GM12864 (cell line): ENCODE results near the gene DNAH9.

Source experiments
- DNase-seq: peaks from one replicate; pipeline ENCODE4 v3.0.0-alpha.2; 2011; ENCODE audit warnings: low read depth
- H3K4me3 ChIP-seq: 2 replicates; pipeline ENCODE4 v1.5.1; 2011; ENCODE audit warnings: mild to moderate bottlenecking, low read depth, low read length, control low read depth
- TF ChIP-seq, protein P1 (sequence below): IDR thresholded peaks from 2 replicates; pipeline ENCODE4 v1.5.1; 2011; ENCODE audit warnings: low read depth, mild to moderate bottlenecking, moderate library complexity, low read length, control low read depth, inconsistent platforms; ENCODE audit errors: missing control alignments

DNAH9 gene

DNA sequence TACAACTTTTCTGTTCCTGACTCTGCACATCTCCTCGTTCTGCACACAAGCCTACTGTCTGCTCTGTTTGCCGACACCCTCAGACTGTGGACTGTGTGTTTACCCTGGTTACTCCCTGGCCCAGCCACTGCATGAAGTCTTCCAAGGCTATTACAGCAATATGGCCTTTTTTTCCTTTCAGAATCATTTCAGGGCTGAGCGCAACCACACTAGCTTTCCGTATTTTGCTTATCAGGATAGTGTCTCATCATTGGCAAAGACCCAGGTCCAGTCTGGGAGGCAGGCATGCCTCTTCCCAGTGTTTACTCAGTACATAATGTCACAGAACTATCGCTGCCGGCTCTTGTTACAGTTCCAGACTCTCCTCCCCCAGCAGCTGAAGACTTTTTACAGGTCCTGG lies 10.1 kb downstream of the DNAH9 start:
- TF ChIP-seq, protein P1, sequence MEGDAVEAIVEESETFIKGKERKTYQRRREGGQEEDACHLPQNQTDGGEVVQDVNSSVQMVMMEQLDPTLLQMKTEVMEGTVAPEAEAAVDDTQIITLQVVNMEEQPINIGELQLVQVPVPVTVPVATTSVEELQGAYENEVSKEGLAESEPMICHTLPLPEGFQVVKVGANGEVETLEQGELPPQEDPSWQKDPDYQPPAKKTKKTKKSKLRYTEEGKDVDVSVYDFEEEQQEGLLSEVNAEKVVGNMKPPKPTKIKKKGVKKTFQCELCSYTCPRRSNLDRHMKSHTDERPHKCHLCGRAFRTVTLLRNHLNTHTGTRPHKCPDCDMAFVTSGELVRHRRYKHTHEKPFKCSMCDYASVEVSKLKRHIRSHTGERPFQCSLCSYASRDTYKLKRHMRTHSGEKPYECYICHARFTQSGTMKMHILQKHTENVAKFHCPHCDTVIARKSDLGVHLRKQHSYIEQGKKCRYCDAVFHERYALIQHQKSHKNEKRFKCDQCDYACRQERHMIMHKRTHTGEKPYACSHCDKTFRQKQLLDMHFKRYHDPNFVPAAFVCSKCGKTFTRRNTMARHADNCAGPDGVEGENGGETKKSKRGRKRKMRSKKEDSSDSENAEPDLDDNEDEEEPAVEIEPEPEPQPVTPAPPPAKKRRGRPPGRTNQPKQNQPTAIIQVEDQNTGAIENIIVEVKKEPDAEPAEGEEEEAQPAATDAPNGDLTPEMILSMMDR: no peak
- no peak for DNase-seq

DNA sequence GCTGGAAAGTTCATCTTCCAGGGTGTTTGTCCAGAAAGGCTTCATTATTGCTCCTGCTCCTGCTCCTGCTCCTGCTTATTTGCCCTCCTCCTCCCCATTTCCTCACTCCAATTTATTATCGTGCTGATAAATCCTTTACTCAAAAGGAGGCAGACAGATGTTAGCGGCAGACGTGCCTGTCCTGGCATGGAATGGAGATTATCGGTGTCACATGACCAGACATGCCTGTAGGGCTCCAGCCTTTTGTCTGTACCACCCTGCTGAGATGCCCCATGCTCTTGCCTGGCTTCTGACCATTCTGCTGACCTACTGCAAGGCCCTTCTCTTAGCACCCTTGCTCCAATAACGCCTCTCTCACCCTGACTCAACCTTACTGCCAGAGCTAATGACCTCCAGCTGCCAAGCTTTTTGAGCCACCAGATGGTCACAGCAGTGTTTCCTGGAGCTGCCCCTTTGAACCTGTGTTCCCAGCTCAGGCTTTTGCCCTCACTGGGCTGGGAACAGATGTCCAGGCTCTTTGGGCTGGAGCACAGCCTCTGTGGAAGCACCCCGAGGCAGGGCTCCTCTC lies 12.8 kb downstream of the DNAH9 start:
- TF ChIP-seq, protein P1: no peak
- no peak overlapping the region for H3K4me3 ChIP-seq
- DNase-seq: no peak

More for the DNA sequence above, 10.1 kb downstream of the DNAH9 start:
- H3K4me3 ChIP-seq: no peak overlapping the region

DNA sequence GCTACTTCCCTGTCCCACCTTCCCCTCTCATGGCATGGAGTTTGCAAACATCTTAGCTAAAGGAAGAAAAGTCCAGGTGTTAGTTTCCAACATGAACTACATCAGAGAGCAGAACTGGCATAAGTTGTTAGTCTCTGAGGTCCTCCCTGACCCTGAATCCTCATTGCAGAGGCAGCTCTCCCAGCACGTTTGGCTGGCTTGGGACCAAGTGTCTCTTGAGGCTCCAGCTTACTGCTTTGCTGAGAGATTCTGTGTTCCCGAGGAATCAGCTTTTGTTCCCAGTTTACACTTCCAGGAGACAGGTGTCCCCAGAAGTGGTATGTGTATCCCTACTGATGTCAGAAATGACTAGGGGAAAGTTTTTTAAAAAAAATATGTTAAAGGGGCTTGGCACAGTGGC lies 14.7 kb downstream of the DNAH9 start:
- no peak overlapping the region for H3K4me3 ChIP-seq
- DNase-seq: no peak

DNA sequence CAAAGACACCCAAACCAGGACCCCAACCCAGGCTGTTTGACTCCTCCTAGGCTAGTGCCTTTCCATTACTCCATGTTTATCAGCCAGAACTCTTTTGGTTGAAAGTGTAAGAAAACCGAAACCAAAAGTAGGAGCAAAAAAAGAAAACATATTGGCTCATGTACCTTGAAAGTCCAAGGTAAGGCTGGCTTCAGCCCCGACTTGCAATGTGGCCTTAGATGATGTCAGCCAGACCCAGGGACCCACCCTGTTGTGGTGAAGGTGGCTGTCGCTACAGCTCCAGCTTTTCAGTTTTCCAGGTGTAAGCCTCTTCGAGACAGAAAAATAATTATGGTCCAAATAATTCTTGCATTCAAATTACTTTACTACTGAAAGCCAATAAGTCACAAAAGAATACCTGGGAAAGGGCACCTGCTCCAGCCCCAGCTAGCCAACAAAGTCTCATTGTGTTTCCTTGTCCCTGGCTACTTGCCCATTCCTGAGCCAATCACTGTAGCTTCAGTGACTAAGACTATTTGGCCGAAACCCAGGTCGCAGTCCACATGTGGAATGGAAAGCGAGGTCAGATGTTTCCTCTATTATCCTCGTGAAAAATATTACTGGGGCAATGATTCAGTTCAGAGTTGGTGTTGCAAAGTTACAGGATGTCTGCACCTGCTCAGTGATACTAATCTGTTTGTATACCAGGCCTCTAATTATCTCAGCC lies 20.7 kb downstream of the DNAH9 start:
- H3K4me3 ChIP-seq: no peak overlapping the region
- TF ChIP-seq, protein P1: no peak
- DNase-seq: no peak

More for the DNA sequence above, 14.7 kb downstream of the DNAH9 start:
- TF ChIP-seq, protein P1: no peak

DNA sequence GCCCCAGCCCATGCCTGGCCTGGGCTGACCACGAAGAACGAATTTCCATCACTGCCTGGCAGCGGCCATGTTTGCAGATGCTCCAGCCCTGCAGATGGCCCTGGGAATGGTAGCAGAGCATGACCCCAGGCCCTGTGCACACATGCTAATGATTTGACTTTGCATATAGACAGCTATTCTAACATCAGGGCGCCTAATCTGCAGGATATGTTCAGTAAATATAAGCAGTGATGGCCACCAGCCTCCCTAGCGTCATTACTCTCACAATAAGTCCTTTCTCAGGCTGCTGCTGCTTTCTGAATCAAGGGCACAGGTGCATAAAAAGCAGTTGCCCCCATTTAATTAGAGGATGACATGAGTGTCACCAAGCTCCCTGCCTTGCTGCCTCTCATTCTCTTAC lies 24.2 kb downstream of the DNAH9 start:
- no peak for DNase-seq
- TF ChIP-seq, protein P1: no peak
- H3K4me3 ChIP-seq: no peak overlapping the region

DNA sequence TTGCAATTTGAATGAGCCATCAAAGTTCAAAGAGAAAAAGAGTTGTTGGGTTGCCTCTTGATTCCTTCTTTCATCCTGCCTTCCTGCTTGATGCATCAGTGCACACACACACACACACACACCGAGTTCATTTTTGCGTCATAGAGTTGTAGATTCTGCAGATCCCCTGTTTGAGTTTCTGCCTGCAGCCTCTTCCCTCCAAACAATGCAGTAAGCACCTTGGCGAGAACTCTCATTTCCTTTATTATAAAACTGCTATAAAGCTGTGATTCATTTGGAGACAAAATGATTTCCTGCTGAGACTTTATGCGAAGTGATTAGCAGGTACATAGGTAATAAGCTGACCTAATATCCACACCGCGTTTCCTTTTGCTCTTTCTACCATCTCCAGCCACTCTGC lies 26.7 kb downstream of the DNAH9 start:
- TF ChIP-seq, protein P1: no peak
- DNase-seq: no peak
- H3K4me3 ChIP-seq: no peak overlapping the region

DNA sequence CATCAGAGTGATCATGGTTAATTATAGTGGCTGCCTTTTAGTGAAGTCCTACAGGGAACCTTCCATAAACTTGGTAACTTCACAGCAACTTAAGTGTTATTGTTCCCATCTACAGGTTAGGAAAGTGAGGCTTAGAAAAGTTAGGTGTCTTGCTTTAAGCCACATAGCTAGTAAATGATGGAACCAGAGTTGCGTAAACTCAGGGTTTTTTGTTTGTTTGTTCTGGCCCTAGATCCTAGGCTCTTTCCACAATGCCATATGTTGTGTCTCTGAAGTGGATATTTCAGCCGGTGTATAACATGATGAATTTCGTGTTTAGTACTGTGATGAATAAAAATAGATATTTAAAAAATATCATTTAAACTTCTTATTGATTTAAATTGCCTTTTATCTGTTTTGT lies 27.6 kb downstream of the DNAH9 start:
- no peak overlapping the region for H3K4me3 ChIP-seq
- no peak for DNase-seq
- TF ChIP-seq, protein P1: no peak
